Mesendoderm (in vitro differentiated cells): Measurements from ENCODE around the gene NEU4.
"Not testable (repeated sequence)": the region's sequence is repeated elsewhere in the genome, so short reads cannot be mapped to it uniquely, and the experiment has no call there.

ENCODE experiments used
- DNase-seq: peaks from one replicate; pipeline ENCODE4 v3.0.0; 2013
- H2AK5ac ChIP-seq: 2 replicates; pipeline ENCODE4 v1.6.1; 2013; ENCODE audit warnings: low read length, inconsistent platforms
- H2BK120ac ChIP-seq: 2 replicates; pipeline ENCODE4 v1.6.1; 2013; ENCODE audit warnings: low read depth, mild to moderate bottlenecking, low read length, moderate library complexity, mixed read lengths
- H2BK15ac ChIP-seq: replicated peaks from 2 replicates; pipeline ENCODE4 v1.6.1; 2013; ENCODE audit warnings: low read depth, mild to moderate bottlenecking, moderate library complexity
- H2BK5ac ChIP-seq: 2 replicates; pipeline ENCODE4 v1.6.1; 2013; ENCODE audit warnings: low read length, inconsistent platforms
- H3K18ac ChIP-seq: 2 replicates; pipeline ENCODE4 v1.6.1; 2013; ENCODE audit warnings: mild to moderate bottlenecking, low read length, mixed read lengths
- H3K23ac ChIP-seq: one replicate; pipeline ENCODE4 v1.6.1; 2013; ENCODE audit warnings: low read length
- H3K27ac ChIP-seq: 2 replicates; pipeline ENCODE4 v1.5.1; 2013; ENCODE audit warnings: low read depth, mild to moderate bottlenecking, inconsistent platforms, low read length, moderate library complexity
- H3K27me3 ChIP-seq: 2 replicates; pipeline ENCODE4 v1.6.1; 2013; ENCODE audit warnings: low read length, control low read depth, mild to moderate bottlenecking, inconsistent platforms; ENCODE audit not compliant: insufficient read depth, poor library complexity
- H3K36me3 ChIP-seq: 2 replicates; pipeline ENCODE4 v1.6.1; 2013; ENCODE audit warnings: low read length, inconsistent platforms; ENCODE audit not compliant: control insufficient read depth, insufficient read depth
- H3K4ac ChIP-seq: one replicate; pipeline ENCODE4 v1.6.1; 2013; ENCODE audit warnings: low read depth, mild to moderate bottlenecking, low read length, moderate library complexity
- H3K4me1 ChIP-seq: 2 replicates; pipeline ENCODE4 v1.6.1; 2013; ENCODE audit warnings: low read depth, low read length, inconsistent platforms; ENCODE audit not compliant: control insufficient read depth
- H3K4me2 ChIP-seq: 2 replicates; pipeline ENCODE4 v1.6.1; 2013; ENCODE audit warnings: low read length
- H3K4me3 ChIP-seq: 2 replicates; pipeline ENCODE4 v1.5.1; 2013; ENCODE audit warnings: mild to moderate bottlenecking, low read length
- H3K56ac ChIP-seq: one replicate; pipeline ENCODE4 v1.6.1; 2013; ENCODE audit warnings: low read length
- H3K79me1 ChIP-seq: 2 replicates; pipeline ENCODE4 v1.6.1; 2013; ENCODE audit warnings: low read length, inconsistent platforms
- H3K79me2 ChIP-seq: 2 replicates; pipeline ENCODE4 v1.6.1; 2013; ENCODE audit warnings: mild to moderate bottlenecking, low read length; ENCODE audit not compliant: control insufficient read depth, insufficient read depth
- H3K9ac ChIP-seq: 2 replicates; pipeline ENCODE4 v1.6.1; 2013; ENCODE audit warnings: low read length, inconsistent platforms
- H4K5ac ChIP-seq: one replicate; pipeline ENCODE4 v1.6.1; 2013; ENCODE audit warnings: low read length
- H4K8ac ChIP-seq: one replicate; pipeline ENCODE4 v1.6.1; 2013; ENCODE audit warnings: low read depth, mild to moderate bottlenecking, control low read depth, low read length, moderate library complexity
- WGBS: extraction: QIAGEN DNeasy Blood & Tissue Kit; methylation state at CpG from one replicate; pipeline ENCODE4 v1.1.7; 2013; ENCODE audit warnings: low lambda C conversion rate, missing lambda C conversion rate; ENCODE audit not compliant: insufficient coverage; ENCODE audit errors: extremely low coverage; 5-methylcytosine and 5-hydroxymethylcytosine counted together

The NEU4 gene

GRCh38 chr2:241814643-241815476, 5.9 kb downstream of the NEU4 start:
- no CpG with 5 or more reads among the region's 52 CpGs for WGBS
- H3K4me1 ChIP-seq: no peaks in the 10 kb centered on the region
- H3K18ac ChIP-seq: no peak overlapping the region
- no peak overlapping the region for H3K56ac ChIP-seq
- no peak overlapping the region for H2BK5ac ChIP-seq
- H3K79me2 ChIP-seq: no peaks in the 10 kb centered on the region
- no peak overlapping the region for H2AK5ac ChIP-seq
- H3K9ac ChIP-seq: no peak overlapping the region
- H3K36me3 ChIP-seq: no peaks in the 10 kb centered on the region
- H2BK15ac ChIP-seq: no peak overlapping the region
- no peak for DNase-seq
- H2BK120ac ChIP-seq: no peak overlapping the region
- H3K4me2 ChIP-seq: no peak overlapping the region
- H3K79me1 ChIP-seq: no peaks in the 10 kb centered on the region
- H3K4me3 ChIP-seq: no peak overlapping the region
- H4K5ac ChIP-seq: no peak overlapping the region
- no peaks in the 10 kb centered on the region for H3K27me3 ChIP-seq
- H3K27ac ChIP-seq: no peak overlapping the region
- H3K4ac ChIP-seq: no peak overlapping the region
- no peak overlapping the region for H3K23ac ChIP-seq
- no peak overlapping the region for H4K8ac ChIP-seq

- Histone ChIP-seq H3K4me1 (no peaks in the 10 kb centered on the region), H3K79me1 (no peaks in the 10 kb centered on the region), H3K27me3 (no peaks in the 10 kb centered on the region), H3K4me2 (no peak overlapping the region), H3K4me3 (no peak overlapping the region), H3K4ac (no peak overlapping the region), H4K8ac (no peak overlapping the region), H2BK5ac (no peak overlapping the region), H3K36me3 (no peaks in the 10 kb centered on the region), H3K79me2 (no peaks in the 10 kb centered on the region), H4K5ac (no peak overlapping the region), H3K56ac (no peak overlapping the region), H3K23ac (no peak overlapping the region), H3K27ac (no peak overlapping the region), H2BK120ac (no peak overlapping the region), H3K9ac (no peak overlapping the region), H3K18ac (no peak overlapping the region), H2BK15ac (no peak overlapping the region), H2AK5ac (no peak overlapping the region)
- no peak for DNase-seq
- WGBS: no CpG with 5 or more reads among the region's 48 CpGs
Observed at GRCh38 chr2:241815477-241816430, 6.8 kb downstream of the NEU4 start.

GRCh38 chr2:241816431-241817121, 7.6 kb downstream of the NEU4 start:
- Histone ChIP-seq H3K36me3 (no peaks in the 10 kb centered on the region), H3K27ac (no peak overlapping the region), H3K4me3 (no peak overlapping the region), H3K79me2 (no peaks in the 10 kb centered on the region), H2BK5ac (no peak overlapping the region), H3K79me1 (no peaks in the 10 kb centered on the region), H4K8ac (no peak overlapping the region), H3K9ac (no peak overlapping the region), H3K18ac (no peak overlapping the region), H2BK120ac (no peak overlapping the region), H4K5ac (no peak overlapping the region), H3K56ac (peak overlapping the region; percentile 10), H3K27me3 (no peaks in the 10 kb centered on the region), H3K23ac (no peak overlapping the region), H2AK5ac (no peak overlapping the region), H3K4me1 (no peaks in the 10 kb centered on the region), H2BK15ac (no peak overlapping the region), H3K4ac (no peak overlapping the region), H3K4me2 (no peak overlapping the region)
- DNase-seq: no peak
- WGBS: no CpG with 5 or more reads among the region's 33 CpGs

- Histone ChIP-seq H3K9ac (no peak overlapping the region), H3K18ac (no peak overlapping the region), H3K36me3 (no peaks in the 10 kb centered on the region), H3K23ac (no peak overlapping the region), H2BK15ac (no peak overlapping the region), H3K4me3 (no peak overlapping the region), H2BK120ac (no peak overlapping the region), H3K79me2 (no peaks in the 10 kb centered on the region), H3K4ac (no peak overlapping the region), H2AK5ac (no peak overlapping the region), H3K79me1 (no peaks in the 10 kb centered on the region), H4K8ac (no peak overlapping the region), H3K27me3 (no peaks in the 10 kb centered on the region), H4K5ac (no peak overlapping the region), H3K4me2 (no peak overlapping the region), H2BK5ac (no peak overlapping the region), H3K4me1 (no peaks in the 10 kb centered on the region), H3K56ac (peak overlapping the region; percentile 25), H3K27ac (no peak overlapping the region)
- no peak for DNase-seq
- no CpG with 5 or more reads among the region's 16 CpGs for WGBS
Observed at GRCh38 chr2:241817126-241817820, 8.3 kb downstream of the NEU4 start.

GRCh38 chr2:241817821-241818215, 8.8 kb downstream of the NEU4 start:
- H3K4me1 ChIP-seq, H2BK15ac ChIP-seq, H3K27ac ChIP-seq, H2BK5ac ChIP-seq, H3K23ac ChIP-seq, H3K79me1 ChIP-seq, H3K9ac ChIP-seq, H3K36me3 ChIP-seq, H2AK5ac ChIP-seq, H2BK120ac ChIP-seq, H4K5ac ChIP-seq, H3K4ac ChIP-seq, H3K4me3 ChIP-seq, H3K18ac ChIP-seq, H4K8ac ChIP-seq, DNase-seq, H3K27me3 ChIP-seq, H3K4me2 ChIP-seq, H3K56ac ChIP-seq, H3K79me2 ChIP-seq: not testable (repeated sequence)
- WGBS: no CpG with 5 or more reads among the region's 10 CpGs
